ENCODE data around the gene CD177. TPM values are rescaled to one million over a fixed set of nuclear protein-coding genes. Genes with fewer than 3 reads are reported as not detected.
"Not testable (repeated sequence)": the region's sequence is repeated elsewhere in the genome, so short reads cannot be mapped to it uniquely, and the experiment has no call there.

Gene CD177
- total RNA-seq, 1 donor from 2014 or later = not detected

- peak; percentile 36 for TF ChIP-seq CTCF (conservative IDR thresholded peaks at IDR 0.05)
- Mint-ChIP-seq H3K27me3 (no peaks in the 10 kb centered on the region), H3K27ac (no peak overlapping the region), H3K36me3 (no peaks in the 10 kb centered on the region), H3K4me1 (ENCODE audit: unreplicated experiment) (no peaks in the 10 kb centered on the region), H3K9me3 (no peaks in the 10 kb centered on the region), H3K4me3 (no peak overlapping the region)
- no peak for DNase-seq (ENCODE audit: extremely low spot score, unreplicated experiment)
Observed at GRCh38 chr19:43316591-43317319, 36.7 kb upstream of the CD177 start.

- TF ChIP-seq CTCF (conservative IDR thresholded peaks at IDR 0.05) = no peak
- no peaks in the 10 kb centered on the region for H3K36me3 Mint-ChIP-seq
- no peaks in the 10 kb centered on the region for H3K27me3 Mint-ChIP-seq
- no peaks in the 10 kb centered on the region for H3K9me3 Mint-ChIP-seq
- no peak overlapping the region for H3K27ac Mint-ChIP-seq
- no peak for DNase-seq (ENCODE audit: extremely low spot score, unreplicated experiment)
- no peak overlapping the region for H3K4me3 Mint-ChIP-seq
- no peaks in the 10 kb centered on the region for H3K4me1 Mint-ChIP-seq (ENCODE audit: unreplicated experiment)
Observed at GRCh38 chr19:43318203-43318602, 35.3 kb upstream of the CD177 start.

- Mint-ChIP-seq H3K36me3 (no peaks in the 10 kb centered on the region), H3K4me3 (no peak overlapping the region)
Observed at GRCh38 chr19:43318796-43319314, 34.6 kb upstream of the CD177 start.

GRCh38 chr19:43320546-43320945 is 32.9 kb upstream of the CD177 start:
- Mint-ChIP-seq H3K9me3 (no peaks in the 10 kb centered on the region), H3K36me3 (no peaks in the 10 kb centered on the region), H3K27ac (no peak overlapping the region), H3K4me1 (ENCODE audit: unreplicated experiment) (no peaks in the 10 kb centered on the region), H3K27me3 (no peaks in the 10 kb centered on the region), H3K4me3 (no peak overlapping the region)
- no peak for DNase-seq (ENCODE audit: extremely low spot score, unreplicated experiment)
- TF ChIP-seq CTCF (conservative IDR thresholded peaks at IDR 0.05) = no peak

More at GRCh38 chr19:43318796-43319314, 34.6 kb upstream of the CD177 start:
- no peak overlapping the region for H3K27ac Mint-ChIP-seq
- H3K9me3 Mint-ChIP-seq = no peaks in the 10 kb centered on the region
- no peak for TF ChIP-seq CTCF (conservative IDR thresholded peaks at IDR 0.05)
- H3K27me3 Mint-ChIP-seq = no peaks in the 10 kb centered on the region
- no peak for DNase-seq (ENCODE audit: extremely low spot score, unreplicated experiment)
- no peaks in the 10 kb centered on the region for H3K4me1 Mint-ChIP-seq (ENCODE audit: unreplicated experiment)

- not testable (repeated sequence) for H3K27ac Mint-ChIP-seq; H3K36me3 Mint-ChIP-seq; H3K9me3 Mint-ChIP-seq; H3K27me3 Mint-ChIP-seq; DNase-seq (ENCODE audit: extremely low spot score, unreplicated experiment); H3K4me1 Mint-ChIP-seq (ENCODE audit: unreplicated experiment); H3K4me3 Mint-ChIP-seq
Observed at GRCh38 chr19:43326761-43327160, 26.7 kb upstream of the CD177 start.

- H3K36me3 Mint-ChIP-seq; H3K4me3 Mint-ChIP-seq; H3K9me3 Mint-ChIP-seq; DNase-seq (ENCODE audit: extremely low spot score, unreplicated experiment); H3K27me3 Mint-ChIP-seq; H3K4me1 Mint-ChIP-seq (ENCODE audit: unreplicated experiment); H3K27ac Mint-ChIP-seq: not testable (repeated sequence)
Observed at GRCh38 chr19:43328561-43328960, 24.9 kb upstream of the CD177 start.

- not testable (repeated sequence) for H3K27ac Mint-ChIP-seq; H3K27me3 Mint-ChIP-seq; H3K4me3 Mint-ChIP-seq; H3K36me3 Mint-ChIP-seq; H3K4me1 Mint-ChIP-seq (ENCODE audit: unreplicated experiment); H3K9me3 Mint-ChIP-seq; DNase-seq (ENCODE audit: extremely low spot score, unreplicated experiment)
Observed at GRCh38 chr19:43329049-43329448, 24.4 kb upstream of the CD177 start.
